OCI-LY7 (cell line): Measurements from ENCODE around the gene C19orf85. TPM values are rescaled to one million over a fixed set of nuclear protein-coding genes. Genes with fewer than 3 reads are reported as not detected.

Experiments used
- BruUV-seq: library from RNA; stranded (reverse); fragments of 400-500 nt; replicated peaks from 2 replicates; lab custom pipeline; 2021; lab: Mats Ljungman, UMichigan
- CTCF ChIA-PET: fragments of 300-600 bp; sonication (Branson Sonifier 250); formaldehyde crosslinking; loops from one replicate; lab custom pipeline; 2022; ENCODE audit warnings: antibody characterized with exemption; ENCODE audit not compliant: unreplicated experiment; lab: Charles Lee
- POLR2A ChIA-PET: fragments of 300-600 bp; sonication (Branson Sonifier 250); formaldehyde crosslinking; loops from one replicate; lab custom pipeline; 2022; ENCODE audit warnings: antibody characterized with exemption; lab: Charles Lee
- DNase-seq: peaks from one replicate; pipeline ENCODE4 v3.0.0-alpha.2; 2015; ENCODE audit warnings: low spot score
- H2AFZ ChIP-seq: fragments of 200-600 bp; sonication (generic), shearing (Covaris generic); 2 replicates; pipeline ENCODE4 v1.6.1; 2014; ENCODE audit warnings: mild to moderate bottlenecking, antibody characterized with exemption, low read length, moderate library complexity
- H3K27ac ChIP-seq: fragments of 200-600 bp; sonication (generic); 2 replicates; pipeline ENCODE4 v1.5.1; 2014; ENCODE audit warnings: mixed run types, low read depth, mild to moderate bottlenecking, moderate library complexity, low read length, inconsistent platforms; ENCODE audit not compliant: poor library complexity, severe bottlenecking
- H3K36me3 ChIP-seq: fragments of 200-600 bp; sonication (generic); 2 replicates; pipeline ENCODE4 v1.6.1; 2014; ENCODE audit warnings: mild to moderate bottlenecking, antibody characterized with exemption, low read length, moderate library complexity, mixed read lengths; ENCODE audit not compliant: insufficient read depth
- H3K4me1 ChIP-seq: fragments of 200-600 bp; sonication (generic); 2 replicates; pipeline ENCODE4 v1.5.1; 2014; ENCODE audit warnings: mild to moderate bottlenecking, low read length; ENCODE audit not compliant: insufficient read depth, poor library complexity, severe bottlenecking
- H3K4me2 ChIP-seq: fragments of 200-600 bp; sonication (generic); 2 replicates; pipeline ENCODE4 v1.6.1; 2014; ENCODE audit warnings: mild to moderate bottlenecking, low read length
- H3K4me3 ChIP-seq: fragments of 200-600 bp; sonication (generic); 2 replicates; pipeline ENCODE4 v1.5.1; 2014; ENCODE audit warnings: mild to moderate bottlenecking, low read depth, low read length; ENCODE audit not compliant: poor library complexity, severe bottlenecking
- H3K79me2 ChIP-seq: fragments of 200-600 bp; sonication (generic); 2 replicates; pipeline ENCODE4 v1.6.1; 2016; ENCODE audit warnings: low read depth, mild to moderate bottlenecking, low read length, moderate library complexity, mixed read lengths; ENCODE audit not compliant: insufficient read depth
- H3K9me2 ChIP-seq: fragments of 200-600 bp; sonication (generic); 2 replicates; pipeline ENCODE4 v1.6.1; 2016; ENCODE audit warnings: mild to moderate bottlenecking, low read length, mixed read lengths; ENCODE audit not compliant: insufficient read depth
- H3K9me3 ChIP-seq: fragments of 200-600 bp; sonication (generic); 2 replicates; pipeline ENCODE4 v1.6.1; 2014; ENCODE audit warnings: mild to moderate bottlenecking, mixed run types, low read length, mixed read lengths
- H4K20me1 ChIP-seq: fragments of 200-600 bp; sonication (generic); 2 replicates; pipeline ENCODE4 v1.6.1; 2014; ENCODE audit warnings: mild to moderate bottlenecking, antibody characterized with exemption, low read length, moderate library complexity, mixed read lengths; ENCODE audit not compliant: insufficient read depth
- EZH2phosphoT487 ChIP-seq: fragments of 200-600 bp; sonication (generic); IDR thresholded peaks from 2 replicates; pipeline ENCODE4 v1.6.1; 2018; ENCODE audit warnings: low read depth, borderline replicate concordance, mild to moderate bottlenecking, mixed run types, antibody characterized with exemption, low read length, moderate library complexity, mixed read lengths
- intact Hi-C: fragments of 100-400 bp; cut with micrococcal nuclease; formaldehyde crosslinking; loops from one replicate; pipeline ENCODE4 v1.10.0; 2022; ENCODE audit not compliant: unreplicated experiment
- total RNA-seq, 2 experiments: library from RNA; depleted of rRNA in 1 of 2; stranded (reverse); fragments of >200 nt in 1 of 2; shearing (Covaris generic) in 1 of 2; gene quantifications; 2 replicates each; pipeline ENCODE4 v1.2.3, GENCODE V29; 2014 to 2022
- TF ChIP-seq, protein P1 (sequence below): fragments of 200-600 bp; sonication (generic); conservative IDR thresholded peaks from 2 replicates; pipeline ENCODE4 v1.5.1; 2014; ENCODE audit warnings: mild to moderate bottlenecking, antibody characterized with exemption, low read length, moderate library complexity, mixed read lengths

Gene C19orf85
- total RNA-seq, 2 experiments from 2014 or later, result not detected

DNA sequence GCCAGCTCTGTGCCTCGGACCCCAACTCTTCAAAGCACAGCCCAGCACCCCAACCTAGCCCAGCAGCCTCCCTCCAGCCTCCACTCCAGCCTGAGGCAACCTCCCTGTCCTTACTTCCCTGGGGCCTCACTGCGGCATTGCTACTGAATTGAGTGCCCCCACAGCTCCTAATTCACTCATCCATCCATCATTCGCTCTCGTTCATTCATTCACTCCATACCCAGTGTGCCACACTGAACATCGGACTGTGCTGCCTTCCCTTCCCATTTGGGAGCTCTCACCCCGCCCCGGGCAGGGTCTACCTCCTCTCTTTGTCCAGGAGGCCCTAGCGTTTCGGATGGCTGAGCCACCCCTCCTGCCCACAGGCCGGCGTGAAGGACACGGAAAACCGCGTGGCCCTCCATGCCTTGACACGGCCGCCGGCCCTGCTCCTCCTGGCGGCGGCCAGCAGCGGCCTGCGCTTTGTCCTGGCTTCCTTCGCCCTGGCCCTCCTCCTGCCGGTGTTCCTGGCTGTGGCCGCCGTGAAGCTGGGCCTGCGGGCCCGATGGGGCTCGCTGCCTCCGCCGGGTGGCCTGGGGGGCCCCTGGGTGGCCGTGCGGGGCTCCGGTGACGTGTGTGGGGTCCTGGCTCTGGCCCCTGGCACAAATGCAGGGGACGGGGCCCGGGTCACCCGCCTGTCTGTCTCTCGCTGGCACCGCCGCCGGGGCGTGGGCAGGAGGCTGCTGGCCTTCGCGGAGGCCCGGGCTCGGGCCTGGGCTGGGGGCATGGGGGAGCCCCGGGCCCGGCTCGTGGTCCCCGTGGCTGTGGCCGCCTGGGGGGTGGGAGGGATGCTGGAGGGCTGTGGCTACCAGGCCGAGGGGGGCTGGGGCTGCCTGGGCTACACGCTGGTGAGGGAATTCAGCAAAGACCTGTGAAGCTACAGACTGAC is 21.8 kb upstream of the C19orf85 start:
- no peaks in the 10 kb centered on the region for H4K20me1 ChIP-seq
- peak overlapping the region; percentile 50 for H3K27ac ChIP-seq
- peaks cover 33% of the 10 kb centered on the region for H3K4me1 ChIP-seq
- CTCF ChIA-PET, result no interaction called here
- TF ChIP-seq, protein P1, sequence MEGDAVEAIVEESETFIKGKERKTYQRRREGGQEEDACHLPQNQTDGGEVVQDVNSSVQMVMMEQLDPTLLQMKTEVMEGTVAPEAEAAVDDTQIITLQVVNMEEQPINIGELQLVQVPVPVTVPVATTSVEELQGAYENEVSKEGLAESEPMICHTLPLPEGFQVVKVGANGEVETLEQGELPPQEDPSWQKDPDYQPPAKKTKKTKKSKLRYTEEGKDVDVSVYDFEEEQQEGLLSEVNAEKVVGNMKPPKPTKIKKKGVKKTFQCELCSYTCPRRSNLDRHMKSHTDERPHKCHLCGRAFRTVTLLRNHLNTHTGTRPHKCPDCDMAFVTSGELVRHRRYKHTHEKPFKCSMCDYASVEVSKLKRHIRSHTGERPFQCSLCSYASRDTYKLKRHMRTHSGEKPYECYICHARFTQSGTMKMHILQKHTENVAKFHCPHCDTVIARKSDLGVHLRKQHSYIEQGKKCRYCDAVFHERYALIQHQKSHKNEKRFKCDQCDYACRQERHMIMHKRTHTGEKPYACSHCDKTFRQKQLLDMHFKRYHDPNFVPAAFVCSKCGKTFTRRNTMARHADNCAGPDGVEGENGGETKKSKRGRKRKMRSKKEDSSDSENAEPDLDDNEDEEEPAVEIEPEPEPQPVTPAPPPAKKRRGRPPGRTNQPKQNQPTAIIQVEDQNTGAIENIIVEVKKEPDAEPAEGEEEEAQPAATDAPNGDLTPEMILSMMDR, result no peak
- TF ChIP-seq EZH2phosphoT487, result no peak
- H3K36me3 ChIP-seq, result no peaks in the 10 kb centered on the region; the same call in 1 of the 2 replicates
- no peaks in the 10 kb centered on the region for H3K9me3 ChIP-seq
- H3K79me2 ChIP-seq, result no peaks in the 10 kb centered on the region
- intact Hi-C loops, result no loop called here
- H3K4me2 ChIP-seq, result peak overlapping the region; percentile 78
- no peak for DNase-seq
- POLR2A ChIA-PET, result no interaction called here
- BruUV-seq, result no TSS peak
- H2AFZ ChIP-seq, result no peak overlapping the region
- H3K4me3 ChIP-seq, result peak overlapping the region; percentile 76
- H3K9me2 ChIP-seq, result no peaks in the 10 kb centered on the region

GRCh38 chr19:55485439-55486011 is 21.0 kb upstream of the C19orf85 start:
- Histone ChIP-seq H3K4me2 (peak overlapping the region; percentile 78), H3K79me2 (no peaks in the 10 kb centered on the region), H3K4me3 (peak overlapping the region; percentile 76), H4K20me1 (no peaks in the 10 kb centered on the region), H3K27ac (peak overlapping the region; percentile 50), H3K9me2 (no peaks in the 10 kb centered on the region), H3K4me1 (peaks cover 33% of the 10 kb centered on the region), H2AFZ (peak overlapping the region; percentile 73), H3K9me3 (no peaks in the 10 kb centered on the region), H3K36me3 (no peaks in the 10 kb centered on the region; the same call in 1 of the 2 replicates)
- intact Hi-C loops, result no loop called here
- peak; percentile 58 for DNase-seq
- BruUV-seq, result TSS peak; percentile 76
- TF ChIP-seq EZH2phosphoT487, result no peak
- TF ChIP-seq, protein P1, result peak; percentile 42; the same call in 1 of the 2 replicates
- ChIA-PET POLR2A (interaction anchor here (1.2 kb wide), 1 partner anchor 9 kb away, joined by 3 read pairs; the partner anchor contains the start of gene ZNF628), CTCF (no interaction called here)
